ENCODE data around the gene GABRB3.

DNA sequence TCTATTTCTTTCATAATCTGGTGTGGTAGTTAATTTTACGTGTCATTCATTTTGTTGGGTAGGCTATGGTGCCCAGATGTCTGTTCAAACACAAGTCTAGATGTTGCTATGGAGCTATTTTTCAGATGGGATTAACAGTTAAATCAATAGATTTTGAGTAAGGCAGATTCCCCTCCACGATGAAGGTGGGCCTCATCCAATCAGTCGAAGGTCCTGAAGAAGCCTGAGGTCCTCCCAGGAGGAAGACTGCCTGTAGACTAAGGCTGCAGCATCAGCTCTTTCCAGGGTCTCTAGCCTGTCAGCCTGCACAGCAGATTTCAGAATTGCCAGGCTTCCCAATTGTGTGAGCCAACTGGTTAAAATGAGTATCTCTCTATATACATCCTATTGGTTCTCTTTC, 92.9 kb downstream of the GABRB3 start:
- TF ChIP-seq, protein P1, sequence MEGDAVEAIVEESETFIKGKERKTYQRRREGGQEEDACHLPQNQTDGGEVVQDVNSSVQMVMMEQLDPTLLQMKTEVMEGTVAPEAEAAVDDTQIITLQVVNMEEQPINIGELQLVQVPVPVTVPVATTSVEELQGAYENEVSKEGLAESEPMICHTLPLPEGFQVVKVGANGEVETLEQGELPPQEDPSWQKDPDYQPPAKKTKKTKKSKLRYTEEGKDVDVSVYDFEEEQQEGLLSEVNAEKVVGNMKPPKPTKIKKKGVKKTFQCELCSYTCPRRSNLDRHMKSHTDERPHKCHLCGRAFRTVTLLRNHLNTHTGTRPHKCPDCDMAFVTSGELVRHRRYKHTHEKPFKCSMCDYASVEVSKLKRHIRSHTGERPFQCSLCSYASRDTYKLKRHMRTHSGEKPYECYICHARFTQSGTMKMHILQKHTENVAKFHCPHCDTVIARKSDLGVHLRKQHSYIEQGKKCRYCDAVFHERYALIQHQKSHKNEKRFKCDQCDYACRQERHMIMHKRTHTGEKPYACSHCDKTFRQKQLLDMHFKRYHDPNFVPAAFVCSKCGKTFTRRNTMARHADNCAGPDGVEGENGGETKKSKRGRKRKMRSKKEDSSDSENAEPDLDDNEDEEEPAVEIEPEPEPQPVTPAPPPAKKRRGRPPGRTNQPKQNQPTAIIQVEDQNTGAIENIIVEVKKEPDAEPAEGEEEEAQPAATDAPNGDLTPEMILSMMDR (IDR thresholded peaks at IDR 0.05; ENCODE audit: extremely low read depth in 1 of 2, insufficient read depth in 1 of 2, low read depth in 1 of 2, low read length in 2 of 2) = no peak
- no peak for TF ChIP-seq POLR2AphosphoS5 (IDR thresholded peaks at IDR 0.05; ENCODE audit: insufficient read depth, low read depth, low read length)

All from endothelial cell of umbilical vein (primary cell).